Progenitor cell of endocrine pancreas (in vitro differentiated cells): ENCODE results near the gene PHF12. TPM values are rescaled to one million over a fixed set of nuclear protein-coding genes. Genes with fewer than 3 reads are reported as not detected.
A peak's percentile ranks its signal among the peaks of the same experiment; 100 is the strongest.

ENCODE experiments used
- DNase-seq: peaks from one replicate; pipeline ENCODE4 v3.0.0; 2021; ENCODE audit warnings: low spot score; ENCODE audit not compliant: unreplicated experiment
- H3K27ac Mint-ChIP-seq: 2 replicates; pipeline ENCODE4 v1.8.0; 2021; ENCODE audit warnings: mild to moderate bottlenecking, moderate library complexity, mixed read lengths
- H3K27me3 Mint-ChIP-seq: 2 replicates; pipeline ENCODE4 v1.8.0; 2021; ENCODE audit warnings: mixed read lengths
- H3K36me3 Mint-ChIP-seq: 2 replicates; pipeline ENCODE4 v1.8.0; 2022; ENCODE audit warnings: mixed read lengths; ENCODE audit not compliant: insufficient read depth
- H3K4me1 Mint-ChIP-seq: 2 replicates; pipeline ENCODE4 v1.8.0; 2021; ENCODE audit warnings: low read depth, mixed read lengths
- H3K4me3 Mint-ChIP-seq: 2 replicates; pipeline ENCODE4 v1.8.0; 2021; ENCODE audit warnings: low read depth, mild to moderate bottlenecking, moderate library complexity, mixed read lengths
- H3K9me3 Mint-ChIP-seq: 2 replicates; pipeline ENCODE4 v1.8.0; 2021; ENCODE audit warnings: low read depth, mixed read lengths
- total RNA-seq: library from RNA; stranded (reverse); gene quantifications from 2 replicates; pipeline ENCODE4 v1.2.1, GENCODE V29; 2021
- TF ChIP-seq, protein P1 (sequence below): fragments of 200-600 bp; sonication (generic); IDR thresholded peaks from one replicate; pipeline ENCODE4 v1.5.0; 2021; ENCODE audit warnings: antibody characterized with exemption, mild to moderate bottlenecking; ENCODE audit not compliant: unreplicated experiment

The PHF12 gene
- total RNA-seq, 1 donor from 2014 or later: 71.8 TPM

DNA sequence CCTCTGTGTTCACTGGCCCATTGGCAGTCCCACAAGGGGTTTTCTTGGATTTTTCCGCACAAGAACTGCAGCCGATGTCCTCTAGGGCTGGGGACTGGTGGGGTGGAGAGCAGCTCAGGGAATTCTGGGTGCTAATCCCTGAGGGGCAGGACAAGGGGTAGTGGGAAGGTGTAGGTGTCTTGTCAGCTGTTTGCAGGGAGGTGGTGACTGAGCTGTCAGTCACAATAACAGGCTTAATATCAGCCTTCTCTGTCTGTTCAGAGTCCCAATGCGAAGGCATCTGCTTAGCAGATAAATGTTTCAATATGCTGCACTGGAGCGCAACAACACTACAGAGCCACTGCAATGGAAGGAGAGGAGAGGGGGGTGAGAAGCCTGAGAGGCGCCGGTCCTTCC is 38.4 kb downstream of the PHF12 start:
- DNase-seq: no peak
- no peak overlapping the region for H3K4me3 Mint-ChIP-seq
- no peaks in the 10 kb centered on the region for H3K27me3 Mint-ChIP-seq
- H3K27ac Mint-ChIP-seq: peak overlapping the region; percentile 59
- TF ChIP-seq, protein P1, sequence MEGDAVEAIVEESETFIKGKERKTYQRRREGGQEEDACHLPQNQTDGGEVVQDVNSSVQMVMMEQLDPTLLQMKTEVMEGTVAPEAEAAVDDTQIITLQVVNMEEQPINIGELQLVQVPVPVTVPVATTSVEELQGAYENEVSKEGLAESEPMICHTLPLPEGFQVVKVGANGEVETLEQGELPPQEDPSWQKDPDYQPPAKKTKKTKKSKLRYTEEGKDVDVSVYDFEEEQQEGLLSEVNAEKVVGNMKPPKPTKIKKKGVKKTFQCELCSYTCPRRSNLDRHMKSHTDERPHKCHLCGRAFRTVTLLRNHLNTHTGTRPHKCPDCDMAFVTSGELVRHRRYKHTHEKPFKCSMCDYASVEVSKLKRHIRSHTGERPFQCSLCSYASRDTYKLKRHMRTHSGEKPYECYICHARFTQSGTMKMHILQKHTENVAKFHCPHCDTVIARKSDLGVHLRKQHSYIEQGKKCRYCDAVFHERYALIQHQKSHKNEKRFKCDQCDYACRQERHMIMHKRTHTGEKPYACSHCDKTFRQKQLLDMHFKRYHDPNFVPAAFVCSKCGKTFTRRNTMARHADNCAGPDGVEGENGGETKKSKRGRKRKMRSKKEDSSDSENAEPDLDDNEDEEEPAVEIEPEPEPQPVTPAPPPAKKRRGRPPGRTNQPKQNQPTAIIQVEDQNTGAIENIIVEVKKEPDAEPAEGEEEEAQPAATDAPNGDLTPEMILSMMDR: no peak
- no peaks in the 10 kb centered on the region for H3K9me3 Mint-ChIP-seq
- H3K4me1 Mint-ChIP-seq: no peaks in the 10 kb centered on the region
- H3K36me3 Mint-ChIP-seq: peaks cover 33% of the 10 kb centered on the region

DNA sequence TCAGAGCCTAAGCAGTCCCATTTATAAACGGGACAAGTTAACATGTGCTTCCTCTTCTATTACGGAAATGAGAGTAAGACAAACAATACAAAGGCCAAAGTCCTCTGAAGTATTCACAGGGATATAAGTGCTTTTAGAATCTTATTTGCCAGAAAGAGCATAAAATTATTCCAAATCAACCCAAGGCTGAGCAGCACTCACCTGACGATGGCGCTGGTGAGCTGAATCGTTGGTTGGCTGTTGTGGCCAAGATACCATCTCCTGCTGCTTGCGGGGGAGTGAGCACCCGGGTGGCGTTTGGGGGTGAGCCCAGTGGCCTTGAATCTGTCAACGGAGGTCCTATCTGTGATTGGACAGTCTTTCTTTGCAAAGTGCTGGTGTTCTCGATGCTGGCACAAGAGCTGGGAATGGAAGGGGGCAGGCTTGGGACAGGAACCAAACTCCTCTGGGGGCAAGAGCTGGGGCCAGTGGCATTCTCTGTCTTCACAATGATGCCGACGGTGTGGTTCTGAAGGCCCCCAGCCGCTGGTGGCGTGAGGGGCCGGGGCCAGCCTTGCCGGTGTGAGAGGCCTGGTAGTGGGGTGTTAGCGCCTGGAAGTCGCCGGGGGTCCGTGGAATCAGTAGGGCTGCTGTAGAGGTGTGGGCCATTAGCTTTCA is 38.9 kb downstream of the PHF12 start:
- TF ChIP-seq, protein P1: no peak
- Mint-ChIP-seq H3K27ac (peak overlapping the region; percentile 59), H3K27me3 (no peaks in the 10 kb centered on the region), H3K4me1 (no peaks in the 10 kb centered on the region), H3K4me3 (no peak overlapping the region), H3K36me3 (peaks cover 38% of the 10 kb centered on the region), H3K9me3 (no peaks in the 10 kb centered on the region)
- no peak for DNase-seq

DNA sequence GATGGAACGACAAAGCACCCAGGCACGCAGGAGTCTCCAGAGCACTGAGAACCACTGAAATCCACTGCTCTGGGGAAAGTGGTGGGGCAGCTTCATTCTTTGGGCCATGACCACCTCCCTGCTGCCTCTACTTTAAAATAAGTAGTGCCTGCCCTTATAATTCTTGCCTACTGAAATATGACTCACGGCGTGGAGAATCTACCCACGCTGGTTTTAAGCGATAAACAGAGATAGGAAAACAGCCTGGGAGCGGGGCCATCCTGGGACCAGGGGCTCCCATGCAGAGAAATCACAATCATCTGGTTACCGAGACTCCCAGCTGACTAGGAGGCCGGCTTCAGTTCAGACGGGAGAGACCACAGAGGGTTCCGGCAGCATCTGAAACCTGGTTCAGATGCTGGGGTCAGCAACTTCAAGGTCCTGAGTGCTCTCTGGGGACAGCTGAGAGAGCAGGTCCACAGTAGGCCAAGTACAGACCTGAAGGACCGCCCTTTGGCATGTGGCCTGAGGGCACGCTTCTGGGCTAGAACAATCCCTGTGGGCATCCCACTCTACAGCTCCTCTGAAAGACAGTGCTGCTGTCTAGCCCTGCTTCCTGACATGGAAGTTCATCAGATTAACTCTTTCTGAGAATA is 39.8 kb downstream of the PHF12 start:
- TF ChIP-seq, protein P1: no peak
- H3K27ac Mint-ChIP-seq: no peak overlapping the region
- H3K4me3 Mint-ChIP-seq: no peak overlapping the region
- no peaks in the 10 kb centered on the region for H3K27me3 Mint-ChIP-seq
- H3K4me1 Mint-ChIP-seq: no peaks in the 10 kb centered on the region
- no peak for DNase-seq
- H3K9me3 Mint-ChIP-seq: no peaks in the 10 kb centered on the region
- H3K36me3 Mint-ChIP-seq: peaks cover 39% of the 10 kb centered on the region

DNA sequence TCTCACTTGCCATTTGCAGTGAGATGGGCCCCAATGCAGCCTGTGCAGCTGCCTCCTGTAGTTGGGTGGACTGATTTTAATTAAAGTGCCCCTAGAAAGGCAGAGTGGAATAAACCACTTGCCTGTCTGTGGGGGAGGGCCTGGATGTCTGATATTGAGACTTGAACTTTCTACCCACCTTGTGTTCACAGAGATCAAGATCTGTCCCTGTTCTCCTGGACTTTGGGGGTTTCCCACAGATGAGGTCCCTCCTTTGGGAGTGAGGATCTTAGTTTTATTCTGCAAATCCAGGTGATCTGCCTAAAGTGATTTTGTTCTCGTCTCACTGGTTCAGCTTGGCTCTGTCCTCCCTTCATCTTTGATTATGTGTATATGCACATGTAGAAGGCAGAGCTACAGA is 40.8 kb downstream of the PHF12 start:
- Mint-ChIP-seq H3K36me3 (peaks cover 36% of the 10 kb centered on the region), H3K4me1 (no peaks in the 10 kb centered on the region), H3K27me3 (no peaks in the 10 kb centered on the region), H3K27ac (no peak overlapping the region), H3K4me3 (no peak overlapping the region), H3K9me3 (no peaks in the 10 kb centered on the region)
- TF ChIP-seq, protein P1: no peak
- DNase-seq: no peak

DNA sequence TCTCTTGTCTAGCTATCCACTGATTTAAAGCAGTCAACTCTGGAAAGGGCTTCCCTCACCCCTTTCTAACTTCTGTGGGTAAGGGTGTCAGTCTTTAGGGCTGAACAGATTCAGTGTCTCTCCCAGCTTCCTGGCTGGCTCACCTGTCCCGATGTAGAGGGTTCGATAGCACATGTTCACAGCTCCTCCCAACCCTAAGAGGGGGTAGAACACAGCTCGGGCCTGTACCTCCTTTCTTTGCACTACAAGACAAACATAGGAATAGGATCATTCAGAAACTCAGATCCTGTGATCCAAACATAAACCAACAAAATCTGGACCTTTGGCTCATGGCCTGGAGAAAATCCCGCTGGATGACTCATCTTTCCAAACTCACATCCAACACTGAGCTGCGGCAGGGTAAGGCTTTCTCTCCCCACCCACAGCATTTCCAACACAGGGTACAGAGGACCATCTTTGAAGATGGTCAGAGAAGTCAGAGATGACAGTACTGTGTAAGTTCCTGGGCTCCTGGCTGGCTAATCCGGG is 42.6 kb downstream of the PHF12 start:
- H3K36me3 Mint-ChIP-seq: peaks cover 25% of the 10 kb centered on the region
- no peak for DNase-seq
- H3K4me1 Mint-ChIP-seq: no peaks in the 10 kb centered on the region
- TF ChIP-seq, protein P1: no peak
- no peaks in the 10 kb centered on the region for H3K9me3 Mint-ChIP-seq
- peak overlapping the region; percentile 8 for H3K27ac Mint-ChIP-seq
- H3K4me3 Mint-ChIP-seq: no peak overlapping the region
- H3K27me3 Mint-ChIP-seq: no peaks in the 10 kb centered on the region
